H1 (cell line): ENCODE measurements around the gene PACSIN2. TPM values are rescaled to one million over a fixed set of nuclear protein-coding genes. Genes with fewer than 3 reads are reported as not detected.

Experiments used
- BACH1 ChIP-seq: IDR thresholded peaks from 2 replicates; pipeline ENCODE4 v1.6.1; 2012; ENCODE audit warnings: low read length, improper control_type of control experiment
- EZH2 ChIP-seq: fragments of 200-600 bp; sonication (generic); IDR thresholded peaks from 2 replicates; pipeline ENCODE4 v1.7.1; 2012; ENCODE audit warnings: low read depth, mild to moderate bottlenecking, moderate library complexity, low read length, inconsistent platforms; ENCODE audit not compliant: severe bottlenecking
- RAD21 ChIP-seq, 2 experiments: IDR thresholded peaks in 1 of 2; conservative IDR thresholded peaks in 1 of 2; 2 replicates each; pipeline ENCODE4 v1.6.1; 2011; ENCODE audit warnings: low read depth in 2 of 2, low read length in 2 of 2, improper control_type of control experiment in 1 of 2, inconsistent platforms in 1 of 2, mild to moderate bottlenecking in 1 of 2, moderate library complexity in 1 of 2
- USF2 ChIP-seq: IDR thresholded peaks from 2 replicates; pipeline ENCODE4 v1.6.1; 2011; ENCODE audit warnings: low read length, improper control_type of control experiment
- polyA plus RNA-seq, 7 experiments: library from polyadenylated mRNA; depleted of rRNA in 3 of 7; stranded (reverse) in 5 of 7; unstranded in 2 of 7; fragments of >200 nt in 5 of 7; fragments of 200-250 nt in 2 of 7; gene quantifications; 1 replicate in 5 of 7; 2 replicates in 1 of 7; 4 replicates in 1 of 7; pipeline versions ENCODE4 v1.2.1 to v1.2.3, GENCODE V29; 2011 to 2013; ENCODE audit warnings: missing spikeins in 2 of 7, mixed read lengths in 2 of 7
- total RNA-seq: library from RNA; stranded (reverse); fragmentation: NEBNext Ultra II Directional; extraction: Animal tissue kit (Norgen Biotek cat#: 25700); gene quantifications from 2 replicates; pipeline ENCODE4 v1.2.1, GENCODE V29; 2021

The PACSIN2 gene
- total and polyA plus RNA-seq, 2 of the 8 experiments (the other 6 are each of a cell fraction or from before 2014, with no cell fraction given): 44.8 to 64.2 TPM

GRCh38 chr22:42880815-42881214, 134.1 kb downstream of the PACSIN2 start (continued):
- TF ChIP-seq EZH2: no peak
- no peak for TF ChIP-seq USF2
- peak; percentile 35 to 52 for TF ChIP-seq RAD21 (IDR thresholded peaks at IDR 0.05 in 1 of 2, conservative IDR thresholded peaks at IDR 0.05 in 1 of 2; ENCODE audit: low read depth in 2 of 2, low read length in 2 of 2)
- no peak for TF ChIP-seq BACH1
